ENCODE results near the gene OR2D2.
"Not testable (repeated sequence)": the region's sequence is repeated elsewhere in the genome, so short reads cannot be mapped to it uniquely, and the experiment has no call there.

Gene OR2D2, protein sequence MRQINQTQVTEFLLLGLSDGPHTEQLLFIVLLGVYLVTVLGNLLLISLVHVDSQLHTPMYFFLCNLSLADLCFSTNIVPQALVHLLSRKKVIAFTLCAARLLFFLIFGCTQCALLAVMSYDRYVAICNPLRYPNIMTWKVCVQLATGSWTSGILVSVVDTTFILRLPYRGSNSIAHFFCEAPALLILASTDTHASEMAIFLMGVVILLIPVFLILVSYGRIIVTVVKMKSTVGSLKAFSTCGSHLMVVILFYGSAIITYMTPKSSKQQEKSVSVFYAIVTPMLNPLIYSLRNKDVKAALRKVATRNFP

DNA sequence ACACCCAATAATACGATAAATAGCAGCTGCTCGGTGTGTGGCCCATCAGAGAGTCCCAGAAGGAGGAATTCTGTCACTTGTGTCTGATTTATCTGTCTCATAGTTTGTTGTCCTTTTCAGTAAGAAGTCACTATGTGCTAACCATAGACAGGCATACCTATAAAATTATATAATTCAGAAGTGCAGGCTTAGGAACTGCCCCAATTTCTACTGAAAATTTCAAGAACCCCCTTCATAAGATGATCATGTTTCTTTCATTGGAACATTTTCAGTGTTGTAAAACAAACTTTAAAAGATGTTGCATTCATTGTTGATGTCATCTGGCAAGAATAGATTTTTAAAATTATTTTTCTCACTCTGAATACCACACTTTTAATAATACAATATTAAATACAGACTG, at the start of gene OR2D2:
OR2D2 (minus strand) TSS at position 101 of the 400 bp plus-strand sequence; CDS start at position 101, 0 bp downstream.
- DNase-seq (ENCODE audit: low spot score): no peak

DNA sequence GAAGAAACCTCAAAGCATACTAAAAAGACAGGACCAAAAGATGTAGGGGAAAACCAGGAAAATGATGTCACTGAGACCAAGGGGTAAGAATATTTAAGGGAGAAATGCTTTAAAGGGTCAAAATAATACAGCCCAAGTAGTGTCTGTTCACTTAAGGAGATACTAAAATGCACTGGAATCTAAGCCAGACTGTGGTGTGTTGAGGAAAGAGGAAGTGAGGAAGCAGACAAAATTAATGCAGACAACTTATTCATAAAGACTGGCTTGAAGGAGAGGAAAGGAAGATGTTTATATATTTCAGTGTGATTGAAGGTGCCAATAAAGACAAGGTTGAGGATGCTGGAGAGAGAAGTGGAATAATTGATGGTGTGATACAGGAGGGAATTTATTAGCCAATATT, 49.7 kb upstream of the OR2D2 start:
- no peak for DNase-seq (ENCODE audit: low spot score)

DNA sequence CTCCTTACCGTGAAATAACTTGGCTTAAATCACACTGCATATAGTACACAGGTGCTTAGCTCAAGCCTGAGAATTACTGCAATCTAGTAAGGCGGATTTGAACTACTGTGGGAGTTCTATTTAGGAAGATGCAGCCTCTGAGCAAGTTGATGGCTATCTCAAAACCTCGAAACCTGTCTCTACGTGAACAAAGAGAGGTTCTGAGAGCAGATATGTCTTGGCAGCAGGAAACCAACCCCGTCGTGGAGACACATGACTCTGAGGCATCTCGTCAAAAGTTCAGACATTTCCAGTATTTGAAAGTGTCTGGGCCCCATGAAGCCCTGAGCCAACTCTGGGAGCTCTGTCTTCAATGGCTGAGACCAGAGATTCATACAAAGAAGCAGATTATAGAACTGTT, 39.8 kb upstream of the OR2D2 start:
- no peak for DNase-seq (ENCODE audit: low spot score)

DNA sequence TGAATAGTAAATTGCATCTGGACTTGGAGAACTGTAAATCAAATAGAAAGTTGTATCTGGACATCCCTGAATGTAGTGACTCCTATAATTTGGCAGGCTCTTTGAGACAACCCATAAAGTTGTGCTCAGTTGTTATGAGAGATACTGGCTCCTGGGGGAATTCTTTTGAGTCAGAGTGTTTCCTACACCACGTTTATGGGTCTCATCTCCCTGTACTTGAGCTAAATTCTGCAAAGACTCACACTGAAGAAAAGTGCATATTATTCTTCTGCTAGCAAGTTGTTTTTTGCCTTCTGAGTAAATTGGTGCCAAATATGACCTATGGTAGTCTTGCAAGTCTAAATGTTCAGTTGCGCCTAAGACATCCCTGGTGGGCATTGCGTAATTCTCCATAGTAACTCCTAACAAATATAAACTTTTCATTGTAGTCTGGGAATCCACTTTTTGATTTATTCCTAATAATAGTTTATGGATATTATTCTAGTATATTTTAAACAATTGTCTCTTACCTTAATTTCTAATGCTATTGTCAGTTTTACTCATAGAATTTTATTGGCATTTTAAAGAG, 38.9 kb upstream of the OR2D2 start:
- DNase-seq (ENCODE audit: low spot score): no peak

DNA sequence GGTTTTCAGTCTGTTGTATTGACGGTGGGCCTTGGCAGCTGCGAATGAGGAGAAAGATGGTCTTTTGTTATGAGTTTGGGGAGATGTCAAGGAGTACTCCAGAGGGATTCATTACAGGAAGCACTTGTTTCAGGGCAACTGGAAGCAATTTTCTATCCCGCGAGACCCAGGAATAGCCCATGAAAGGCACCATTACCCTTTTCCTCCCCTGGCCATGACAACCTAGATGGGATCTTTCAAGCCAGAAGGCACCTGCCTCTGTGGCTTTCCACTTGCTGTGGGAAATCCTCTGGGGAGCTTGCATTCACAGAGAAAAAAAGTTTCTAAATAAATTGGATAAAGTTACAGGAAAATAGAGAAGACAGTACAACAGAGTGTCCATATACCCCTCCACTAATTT, 36.6 kb upstream of the OR2D2 start:
- DNase-seq (ENCODE audit: low spot score): no peak

DNA sequence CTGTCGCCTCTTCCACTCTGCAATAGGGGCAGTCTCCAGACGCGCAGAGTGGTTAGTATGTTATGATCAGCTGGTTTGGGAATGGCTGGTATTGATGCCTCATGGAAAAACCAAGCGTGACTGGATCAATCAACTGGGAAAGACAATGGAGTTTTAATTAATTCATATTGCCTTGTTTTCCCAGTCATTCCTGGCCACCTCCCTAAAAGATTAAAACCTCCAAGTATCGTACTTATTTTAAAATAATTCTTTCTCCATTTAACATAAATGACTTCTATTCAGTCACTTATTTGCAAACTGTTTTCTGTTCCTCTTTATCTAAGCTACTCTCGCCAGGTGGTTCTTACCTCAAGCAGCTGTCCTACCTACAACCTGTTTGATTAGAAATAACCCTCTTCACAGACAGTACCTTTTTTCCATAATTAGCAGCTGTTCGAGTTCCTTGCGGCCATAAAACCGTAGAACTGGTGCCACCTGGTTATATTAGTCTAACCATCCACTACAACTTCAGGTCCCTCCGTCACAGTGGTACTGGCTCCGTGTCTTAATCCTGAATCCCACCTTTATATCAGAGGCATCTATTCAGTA, 34.8 kb upstream of the OR2D2 start:
- no peak for DNase-seq (ENCODE audit: low spot score)

DNA sequence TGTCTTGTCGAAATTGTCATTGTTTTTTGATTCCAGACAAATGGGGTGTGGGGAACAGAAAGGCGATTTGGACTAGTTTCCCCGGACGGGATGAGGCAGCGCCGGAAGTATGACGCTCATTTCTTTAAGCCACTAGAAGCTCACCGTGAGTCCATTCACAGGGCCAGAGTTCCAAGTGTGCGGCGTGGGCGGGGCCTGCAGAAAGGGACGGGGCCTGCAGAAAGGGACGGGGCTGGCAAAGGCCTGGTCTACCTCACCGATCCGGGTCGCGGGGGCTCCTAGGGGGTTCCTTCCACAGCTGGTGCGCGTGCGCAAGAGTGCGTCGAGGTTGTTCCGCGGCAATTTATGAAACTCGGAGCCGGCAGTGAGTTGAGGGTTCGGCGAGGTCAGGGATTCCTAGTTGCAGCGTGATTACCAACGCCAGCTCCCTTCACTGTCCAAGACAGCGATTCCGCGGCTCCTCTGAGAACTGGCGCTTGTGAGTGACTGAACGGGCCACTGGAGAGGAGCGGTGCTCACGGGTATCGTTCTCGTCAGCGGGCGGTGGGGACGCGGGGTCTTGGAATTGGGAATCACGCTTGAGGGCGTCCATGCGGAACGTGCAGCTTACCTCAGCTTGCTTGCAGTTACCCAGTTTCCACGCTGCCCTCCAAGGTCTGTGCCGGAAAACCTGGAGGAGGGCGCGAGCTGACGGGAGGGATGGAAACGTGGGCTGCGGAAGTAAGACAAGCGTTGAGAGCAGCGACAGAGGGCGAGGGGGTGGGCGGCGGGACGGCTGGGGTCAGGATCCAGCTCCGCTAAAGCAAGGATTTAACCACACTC, 34.1 kb upstream of the OR2D2 start, which contains the start of gene ZNF215:
ZNF215 (plus strand) TSS at position 219 of the 822 bp plus-strand sequence. CDS start 5,847 bp downstream, outside the sequence.
- DNase-seq (ENCODE audit: low spot score): peak; percentile 92

DNA sequence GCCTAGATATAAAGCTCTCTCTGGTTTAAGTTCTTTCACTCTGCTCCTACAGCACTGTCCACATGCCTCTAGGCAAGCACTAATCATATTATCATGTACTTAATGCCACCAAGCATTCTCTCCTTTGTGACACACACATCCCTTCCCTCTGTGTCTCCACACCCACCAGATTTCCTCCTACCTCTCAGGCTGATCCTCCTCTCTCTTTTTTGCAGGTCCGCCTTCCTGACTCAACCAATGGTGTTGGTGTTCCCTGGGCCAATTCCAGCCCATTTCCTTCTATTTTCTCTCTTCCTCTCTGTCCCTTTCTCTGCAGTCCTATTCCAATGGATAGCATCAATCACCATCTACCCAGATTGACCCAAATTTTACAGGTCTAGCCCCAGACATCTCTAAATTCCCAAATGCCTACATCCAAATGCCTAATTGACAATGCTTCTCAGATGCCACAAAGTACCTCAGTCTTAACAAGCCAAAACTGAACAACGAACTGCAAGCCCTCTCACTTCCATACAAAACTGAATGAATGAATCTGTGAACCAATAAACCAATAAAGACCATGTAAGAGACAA, 33.4 kb upstream of the OR2D2 start:
- peak; percentile 24 for DNase-seq (ENCODE audit: low spot score)

DNA sequence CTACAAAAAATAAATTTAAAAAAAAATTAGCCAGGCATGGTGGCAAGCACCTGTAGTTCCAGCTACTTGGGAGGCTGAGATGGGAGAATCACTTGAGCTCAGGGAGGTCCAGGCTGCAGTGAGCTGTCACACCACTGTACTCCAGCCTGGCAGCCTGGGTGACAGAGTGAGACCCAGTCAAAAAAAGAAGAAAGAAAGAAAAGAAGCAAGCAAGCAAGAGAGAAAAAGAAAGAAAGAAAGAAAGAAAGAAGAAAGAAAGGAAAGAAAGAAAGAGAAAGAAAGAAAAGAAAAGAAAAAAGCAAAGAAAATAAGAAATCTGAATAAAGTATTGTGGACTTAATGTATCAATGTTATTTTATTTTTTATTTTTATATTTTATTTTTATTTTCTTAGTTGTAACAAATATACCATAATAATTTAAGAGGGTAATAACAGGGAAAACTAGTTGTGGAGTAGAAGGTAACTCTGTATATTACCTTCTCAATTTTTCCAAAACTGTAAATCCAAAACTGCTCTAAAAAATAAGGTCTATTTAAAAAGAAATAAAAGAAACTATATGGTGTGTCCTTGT, 32.8 kb upstream of the OR2D2 start:
- no peak for DNase-seq (ENCODE audit: low spot score)

DNA sequence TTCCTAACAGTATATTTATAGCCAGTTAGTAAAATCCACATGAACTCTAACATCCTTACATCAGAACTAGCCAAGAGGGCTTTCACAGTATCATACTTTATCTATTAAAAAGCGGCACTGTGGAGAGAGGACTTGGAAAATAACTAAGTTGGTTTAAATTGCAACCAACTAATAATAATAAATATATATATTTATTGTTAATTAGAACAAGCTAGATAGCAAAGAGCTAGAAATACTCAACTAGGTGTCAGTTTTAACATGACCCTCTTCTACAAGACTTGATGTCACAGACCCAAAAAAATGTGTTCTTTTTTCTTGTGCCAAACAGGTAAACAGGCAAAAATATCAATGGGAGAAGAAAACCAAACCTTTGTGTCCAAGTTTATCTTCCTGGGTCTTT, 28.4 kb upstream of the OR2D2 start, which contains the start of gene OR2D3:
OR2D3 (plus strand) TSS at position 301 of the 400 bp plus-strand sequence; CDS start at position 301, 0 bp downstream.
- DNase-seq (ENCODE audit: low spot score): no peak

DNA sequence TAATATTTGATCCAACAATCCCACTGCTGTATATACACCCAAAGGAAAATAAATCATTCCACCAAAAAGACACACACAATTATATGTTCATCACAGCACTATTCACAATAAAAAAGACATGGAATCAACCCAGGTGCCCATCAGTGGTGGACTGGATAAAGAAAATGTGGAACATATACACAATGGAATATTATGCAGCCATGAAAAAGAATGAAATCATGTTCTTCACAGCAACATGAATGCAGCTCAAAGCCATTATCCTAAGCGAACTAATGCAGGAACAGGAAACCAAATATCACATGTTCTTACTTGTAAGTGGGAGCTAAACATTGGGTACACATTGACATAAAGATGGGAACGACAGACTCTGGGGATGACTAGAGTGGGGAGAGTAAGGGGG, 27.4 kb upstream of the OR2D2 start:
- DNase-seq (ENCODE audit: low spot score): no peak

DNA sequence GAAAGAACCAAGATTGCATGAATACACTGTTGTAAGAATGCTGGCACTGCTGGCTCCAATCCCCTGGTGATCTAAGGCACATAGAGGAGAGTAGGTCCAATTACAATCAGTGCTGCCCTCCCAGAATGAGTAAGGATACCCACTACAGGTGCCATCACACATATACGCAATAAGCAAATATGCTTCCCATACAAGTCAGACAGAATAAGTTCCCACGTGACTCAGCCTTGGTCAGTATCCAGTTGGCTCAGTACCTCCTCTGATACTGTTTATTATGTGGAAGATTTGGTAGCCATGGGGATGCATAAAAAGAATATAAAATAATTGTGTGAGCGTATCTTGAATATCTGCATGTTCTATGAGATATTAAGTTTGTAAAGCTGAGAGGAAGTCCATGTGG, 19.6 kb upstream of the OR2D2 start:
- DNase-seq (ENCODE audit: low spot score): peak; percentile 11

DNA sequence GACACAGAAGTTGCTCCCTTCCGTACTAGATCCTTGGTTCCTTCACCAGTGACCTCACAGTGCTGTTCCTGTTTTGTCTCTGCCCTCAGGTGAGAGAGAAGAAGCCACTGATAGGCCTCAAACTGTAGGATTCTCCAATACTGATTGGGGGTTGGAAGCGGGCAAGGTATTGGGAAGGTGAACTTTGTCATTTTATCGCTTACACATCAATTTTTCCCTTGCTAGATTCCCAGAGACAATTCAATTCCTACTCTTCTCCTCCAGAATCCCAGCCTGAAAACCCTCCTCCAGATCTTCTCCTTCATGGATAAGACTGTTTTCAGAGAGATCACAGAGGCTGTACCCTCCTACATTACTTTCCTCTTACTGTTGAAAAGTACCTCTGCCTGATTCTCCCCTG, 19.1 kb upstream of the OR2D2 start:
- no peak for DNase-seq (ENCODE audit: low spot score)

DNA sequence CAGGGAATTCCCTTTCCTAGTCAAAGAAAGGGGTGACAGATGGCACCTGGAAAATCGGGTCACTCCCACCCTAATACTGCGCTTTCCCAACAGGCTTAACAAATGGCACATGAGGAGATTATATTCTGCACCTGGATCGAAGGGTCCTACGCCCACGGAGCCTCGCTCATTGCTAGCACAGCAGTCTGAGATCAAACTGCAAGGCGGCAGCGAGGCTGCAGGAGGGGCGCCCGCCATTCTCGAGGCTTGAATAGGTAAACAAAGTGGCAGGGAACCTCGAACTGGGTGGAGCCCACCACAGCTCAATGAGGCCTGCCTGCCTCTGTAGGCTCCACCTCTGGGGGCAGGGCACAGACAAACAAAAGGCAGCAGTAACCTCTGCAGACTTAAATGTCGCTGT, 12.5 kb upstream of the OR2D2 start:
- not testable (repeated sequence) for DNase-seq (ENCODE audit: low spot score)

DNA sequence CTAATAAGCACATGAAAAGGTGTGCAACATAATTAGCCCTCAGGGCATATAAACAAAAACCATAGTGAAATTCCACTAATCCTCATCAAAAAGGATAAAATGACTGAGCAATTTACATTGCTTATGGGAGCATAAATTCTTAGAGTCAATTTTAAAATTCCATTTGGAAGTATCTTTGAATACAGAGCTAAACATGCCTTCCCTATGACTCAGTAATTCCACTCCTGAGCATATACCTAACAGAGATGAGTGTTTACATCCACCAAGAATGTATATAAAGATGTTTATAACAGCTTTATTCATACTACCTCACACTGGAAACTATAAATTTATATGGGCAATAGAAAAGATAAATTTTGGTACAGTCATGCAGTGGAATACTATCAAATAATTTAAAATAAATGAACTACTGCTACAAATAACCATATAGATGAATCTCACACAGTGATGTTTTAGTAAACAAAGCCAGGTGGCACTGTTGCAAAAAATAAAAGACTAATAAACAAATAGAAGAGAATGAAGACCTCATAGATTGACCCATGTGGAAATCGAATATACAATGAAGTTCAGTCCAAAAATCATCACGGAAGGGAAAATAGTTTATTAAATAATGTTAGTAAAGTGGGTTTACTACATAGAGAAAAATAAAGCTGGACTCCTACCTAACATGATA, 8.2 kb upstream of the OR2D2 start:
- no peak for DNase-seq (ENCODE audit: low spot score)

DNA sequence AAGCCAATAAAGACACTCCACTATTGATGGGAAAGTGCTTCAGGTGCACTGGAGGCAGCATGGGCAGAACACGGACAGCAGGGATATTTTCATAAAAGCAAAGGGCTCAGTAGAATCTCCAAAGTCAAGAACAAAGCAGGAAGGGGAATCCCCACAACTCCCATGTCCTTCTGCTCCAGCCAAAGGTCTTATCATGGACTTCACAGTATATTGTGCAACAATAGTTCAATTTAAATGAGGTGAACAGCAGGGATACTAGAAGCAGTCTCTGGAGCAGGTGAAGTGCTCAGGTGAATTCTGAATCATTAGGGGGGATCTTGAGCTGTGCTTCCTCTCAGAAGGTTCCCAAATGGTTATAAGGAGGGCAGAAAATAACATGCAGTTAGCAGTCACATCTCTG, 6.6 kb upstream of the OR2D2 start:
- DNase-seq (ENCODE audit: low spot score): no peak

DNA sequence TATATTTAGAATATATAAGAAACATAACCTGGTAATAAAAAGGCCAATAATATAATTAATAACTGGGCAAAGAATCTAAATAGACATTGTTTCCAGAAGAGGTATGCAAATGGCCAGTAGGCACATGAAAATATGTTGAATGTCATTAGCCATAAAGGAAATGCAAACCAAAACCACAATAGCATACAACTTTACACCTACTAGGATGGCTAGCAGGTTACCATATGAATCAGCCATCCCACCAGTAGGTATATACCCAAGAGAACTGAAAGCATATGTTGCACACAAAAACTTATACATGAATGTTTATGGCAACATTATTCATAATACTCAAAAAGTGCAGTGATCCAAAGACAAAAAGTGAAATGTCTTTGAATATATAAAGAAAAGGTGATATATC, 2.7 kb upstream of the OR2D2 start:
- DNase-seq (ENCODE audit: low spot score): no peak

DNA sequence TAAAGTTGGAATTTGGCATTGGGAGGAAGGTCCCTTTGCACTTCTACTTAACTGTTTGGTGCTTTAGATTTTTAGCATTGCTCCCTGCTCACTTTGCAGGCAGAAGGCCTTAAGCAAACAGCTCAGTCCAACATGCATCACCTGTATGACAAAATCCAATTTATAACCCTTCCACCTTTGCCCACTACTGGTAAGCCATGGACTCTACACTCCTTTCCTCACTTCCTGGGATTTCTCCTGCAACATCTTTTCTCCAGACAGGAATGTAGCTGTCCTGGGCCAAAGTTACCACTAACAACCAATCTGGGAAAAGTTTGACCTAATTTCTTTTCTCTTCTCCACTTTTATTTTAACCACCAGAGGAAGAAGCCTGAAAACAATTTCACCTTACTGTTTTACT, 1.8 kb upstream of the OR2D2 start:
- DNase-seq (ENCODE audit: low spot score): no peak

DNA sequence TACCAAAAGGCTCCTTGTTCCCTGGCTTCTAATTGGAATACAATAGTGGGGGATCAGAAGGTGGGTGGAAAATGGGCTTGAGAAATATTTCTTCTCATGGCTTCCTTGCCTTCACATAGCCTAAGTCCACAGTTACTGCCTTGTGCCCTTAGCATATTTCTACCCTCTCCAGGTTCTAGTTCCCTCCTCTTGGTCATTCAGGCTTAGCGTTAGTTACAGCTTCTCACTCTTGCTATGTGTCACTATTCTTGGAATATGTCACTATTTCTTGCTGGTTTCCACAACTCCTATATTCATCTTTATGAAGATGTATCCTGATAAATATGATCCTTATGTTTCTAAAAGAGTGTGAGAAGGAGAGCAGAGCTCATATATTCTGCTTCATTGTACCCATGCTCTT, 2.5 kb downstream of the OR2D2 start:
- DNase-seq (ENCODE audit: low spot score): no peak

DNA sequence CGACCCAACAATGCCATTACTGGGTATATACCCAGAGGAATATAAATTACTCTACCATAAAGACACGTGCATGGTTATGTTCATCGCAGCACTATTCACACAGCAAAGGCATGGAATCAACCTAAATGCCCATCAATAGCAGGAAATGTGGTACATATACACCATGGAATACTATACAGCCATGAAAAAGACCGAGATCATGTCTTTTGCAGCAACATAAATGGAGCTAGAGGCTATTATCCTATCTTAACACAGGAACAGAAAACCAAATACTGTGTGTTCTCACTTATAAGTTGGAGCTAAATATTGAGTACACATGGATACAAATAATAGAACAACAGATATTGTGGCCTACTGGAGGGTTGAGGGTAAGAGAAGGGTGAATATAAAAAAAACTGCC, 3.5 kb downstream of the OR2D2 start:
- DNase-seq (ENCODE audit: low spot score): no peak

DNA sequence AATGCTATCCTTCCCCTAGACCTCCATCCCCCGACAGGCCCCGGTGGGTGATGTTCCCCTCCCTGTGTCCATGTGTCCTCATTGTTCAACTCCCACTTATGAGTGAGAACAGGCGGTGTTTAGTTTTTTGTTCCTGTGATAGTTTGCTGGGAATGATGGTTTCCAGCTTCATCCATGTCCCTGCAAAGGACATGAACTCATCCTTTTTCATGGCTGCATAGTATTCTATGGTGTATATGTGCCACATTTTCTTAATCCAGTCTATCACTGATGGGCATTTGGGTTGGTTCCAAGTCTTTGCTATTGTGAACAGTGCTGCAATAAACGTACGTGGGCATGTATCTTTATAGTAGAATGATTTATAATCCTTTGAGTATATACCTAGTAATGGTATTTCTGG, 4.6 kb downstream of the OR2D2 start:
- not testable (repeated sequence) for DNase-seq (ENCODE audit: low spot score)

All from AG20443 (cell line).